GM12873 (cell line): ENCODE measurements around the gene CENPV.

Source experiments
- CTCF ChIP-seq: IDR thresholded peaks from 2 replicates; pipeline ENCODE4 v1.5.1; 2012; ENCODE audit warnings: low read depth, mild to moderate bottlenecking, moderate library complexity, low read length, control low read depth; ENCODE audit not compliant: insufficient read depth; ENCODE audit errors: missing control alignments

Gene CENPV

GRCh38 chr17:16300554-16300953 is 52.7 kb downstream of the CENPV start:
- no peak for TF ChIP-seq CTCF

DNA sequence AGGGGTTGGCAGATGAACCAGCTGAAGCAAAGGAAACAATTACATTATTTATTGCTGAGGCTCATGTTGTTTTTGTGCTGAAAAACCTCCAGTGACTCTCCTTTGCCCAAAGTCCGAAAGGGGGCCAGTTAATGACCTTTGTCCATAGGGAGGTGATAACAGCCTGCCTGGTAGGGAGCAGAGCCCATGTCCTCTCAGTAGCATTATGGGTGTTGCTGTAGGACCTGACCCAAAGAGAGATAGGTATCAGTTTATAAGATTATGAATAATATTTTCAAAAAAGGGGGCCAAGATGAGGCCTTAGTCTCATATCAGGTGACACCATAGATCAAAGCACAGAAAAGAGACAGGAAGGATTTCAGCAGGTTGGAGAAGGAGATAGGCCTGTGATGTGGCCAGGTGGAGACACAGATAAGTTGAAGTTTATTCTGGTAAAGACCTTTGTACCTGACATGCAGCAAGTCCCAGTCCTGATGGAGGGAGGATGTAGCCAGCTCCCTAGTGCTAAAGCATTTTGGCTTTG is 55.1 kb downstream of the CENPV start:
- TF ChIP-seq CTCF, result no peak

DNA sequence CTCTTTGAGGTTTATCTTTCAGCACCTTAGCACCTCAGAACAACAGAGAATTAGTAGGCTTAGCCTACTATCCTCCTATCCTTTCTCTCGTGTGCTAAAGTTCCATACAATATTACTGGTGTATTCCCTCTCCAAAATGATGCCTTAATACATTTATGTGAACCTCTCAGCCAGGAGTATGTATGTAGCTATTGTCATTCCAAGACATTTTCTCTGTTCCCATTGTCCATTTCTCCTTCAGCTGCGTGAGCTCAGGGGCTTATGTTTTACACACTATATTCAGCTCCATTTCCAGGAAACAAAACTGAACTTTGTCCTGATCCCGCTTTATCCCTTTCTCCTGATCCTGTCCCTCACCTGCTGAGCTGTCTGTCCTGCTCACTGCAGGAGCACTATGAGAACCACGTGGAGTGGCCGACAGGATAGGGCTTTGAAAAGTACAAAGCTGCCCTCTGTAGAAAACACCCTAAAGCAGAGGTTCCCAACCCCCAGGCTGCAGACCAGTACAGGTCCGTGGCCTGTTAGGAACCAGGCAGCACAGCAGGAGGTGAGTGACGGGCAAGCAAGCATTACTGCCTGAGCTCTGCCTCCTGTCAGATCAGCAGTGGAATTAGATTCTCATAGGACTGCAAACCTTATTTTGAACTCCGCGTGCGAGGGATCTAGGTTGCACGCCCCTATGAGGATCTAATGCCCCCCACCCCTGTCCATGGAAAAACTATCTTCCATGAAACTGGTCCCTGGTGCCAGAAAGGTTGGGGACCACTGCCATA is 55.7 kb downstream of the CENPV start:
- no peak for TF ChIP-seq CTCF

GRCh38 chr17:16294560-16294959 is 58.7 kb downstream of the CENPV start:
- TF ChIP-seq CTCF, result no peak

GRCh38 chr17:16293931-16294330 is 59.3 kb downstream of the CENPV start:
- TF ChIP-seq CTCF, result no peak
